Measurements from ENCODE around the gene NPHS1.
"Not testable (repeated sequence)": the region's sequence is repeated elsewhere in the genome, so short reads cannot be mapped to it uniquely, and the experiment has no call there.

The NPHS1 gene

GRCh38 chr19:35801828-35802227 is 50.5 kb downstream of the NPHS1 start:
- no peak overlapping the region for H3K4me3 ChIP-seq (ENCODE audit: low read depth, low read length)
- no peak for DNase-seq (ENCODE audit: low read depth)
- TF ChIP-seq, protein P1, sequence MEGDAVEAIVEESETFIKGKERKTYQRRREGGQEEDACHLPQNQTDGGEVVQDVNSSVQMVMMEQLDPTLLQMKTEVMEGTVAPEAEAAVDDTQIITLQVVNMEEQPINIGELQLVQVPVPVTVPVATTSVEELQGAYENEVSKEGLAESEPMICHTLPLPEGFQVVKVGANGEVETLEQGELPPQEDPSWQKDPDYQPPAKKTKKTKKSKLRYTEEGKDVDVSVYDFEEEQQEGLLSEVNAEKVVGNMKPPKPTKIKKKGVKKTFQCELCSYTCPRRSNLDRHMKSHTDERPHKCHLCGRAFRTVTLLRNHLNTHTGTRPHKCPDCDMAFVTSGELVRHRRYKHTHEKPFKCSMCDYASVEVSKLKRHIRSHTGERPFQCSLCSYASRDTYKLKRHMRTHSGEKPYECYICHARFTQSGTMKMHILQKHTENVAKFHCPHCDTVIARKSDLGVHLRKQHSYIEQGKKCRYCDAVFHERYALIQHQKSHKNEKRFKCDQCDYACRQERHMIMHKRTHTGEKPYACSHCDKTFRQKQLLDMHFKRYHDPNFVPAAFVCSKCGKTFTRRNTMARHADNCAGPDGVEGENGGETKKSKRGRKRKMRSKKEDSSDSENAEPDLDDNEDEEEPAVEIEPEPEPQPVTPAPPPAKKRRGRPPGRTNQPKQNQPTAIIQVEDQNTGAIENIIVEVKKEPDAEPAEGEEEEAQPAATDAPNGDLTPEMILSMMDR (IDR thresholded peaks at IDR 0.05; ENCODE audit: control insufficient read depth, extremely low read depth, insufficient read depth) = no peak

DNA sequence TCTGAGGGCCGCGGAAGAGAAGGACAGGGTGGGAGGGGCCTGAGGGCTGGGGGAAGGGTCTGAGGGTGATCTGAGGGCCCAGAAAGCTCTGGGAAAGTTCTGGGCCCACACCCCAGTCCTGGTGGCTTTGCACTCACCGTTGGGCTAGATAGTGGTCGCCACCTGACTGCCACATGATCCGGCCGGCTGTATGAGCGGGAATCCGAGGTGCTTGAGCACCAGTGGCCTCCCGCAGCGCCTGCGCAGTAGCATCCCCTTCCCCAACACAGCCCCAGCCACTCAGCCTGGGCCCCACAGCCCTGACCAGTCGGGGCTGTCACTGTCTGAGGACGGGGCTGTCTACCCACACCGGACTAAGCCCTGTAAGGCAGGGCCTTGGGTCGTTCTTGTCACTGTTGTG is 54.6 kb downstream of the NPHS1 start:
- no peak for DNase-seq (ENCODE audit: low read depth)
- no peak overlapping the region for H3K4me3 ChIP-seq (ENCODE audit: low read depth, low read length)
- TF ChIP-seq, protein P1 (IDR thresholded peaks at IDR 0.05; ENCODE audit: control insufficient read depth, extremely low read depth, insufficient read depth) = no peak

DNA sequence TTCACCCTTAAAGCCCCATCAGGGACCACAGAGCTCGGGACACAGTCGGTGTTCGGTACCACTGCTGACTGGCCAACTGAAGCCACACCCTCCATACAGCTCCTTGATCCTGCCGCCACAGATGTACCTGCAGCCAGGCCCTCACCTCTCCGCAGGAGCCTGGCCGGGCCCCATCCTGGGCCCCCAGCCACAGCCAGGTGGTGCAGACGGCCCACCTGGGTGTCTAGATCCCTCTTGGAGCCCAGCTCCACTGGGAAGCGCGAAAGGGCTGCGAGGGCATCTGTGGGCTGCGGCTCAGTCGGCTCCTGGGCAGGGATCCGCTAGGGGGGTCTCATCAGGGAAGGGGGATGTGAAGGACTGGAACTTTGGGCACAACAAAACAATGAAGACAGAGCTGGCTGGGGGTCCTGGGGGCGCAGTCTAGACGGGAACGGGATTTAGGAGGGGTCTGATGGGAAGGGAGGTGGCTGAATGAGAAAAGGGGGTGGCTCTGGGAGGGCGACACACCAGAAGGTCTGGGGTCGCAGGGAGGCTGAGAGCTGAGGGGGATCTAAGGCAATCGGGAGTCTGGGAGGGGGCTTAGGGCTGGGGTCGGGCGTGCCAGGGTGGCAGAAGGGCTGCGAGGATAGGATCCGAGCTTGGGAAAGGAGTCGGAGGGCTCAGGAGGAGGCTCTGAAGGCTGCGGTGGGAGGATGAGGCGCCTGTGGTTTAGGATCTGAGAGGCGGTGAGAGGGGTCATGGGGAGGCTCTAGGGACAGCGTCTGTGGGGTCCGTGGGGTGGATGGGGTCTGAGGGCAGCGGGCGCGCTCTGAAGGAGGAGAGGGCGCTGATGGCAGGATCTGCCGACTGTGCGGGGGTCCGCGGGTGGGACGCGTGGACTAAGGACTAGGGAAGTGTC is 55.4 kb downstream of the NPHS1 start:
- H3K4me3 ChIP-seq (ENCODE audit: low read depth, low read length) = no peak overlapping the region
- TF ChIP-seq, protein P1 (IDR thresholded peaks at IDR 0.05; ENCODE audit: control insufficient read depth, extremely low read depth, insufficient read depth) = no peak
- DNase-seq (ENCODE audit: low read depth) = no peak

DNA sequence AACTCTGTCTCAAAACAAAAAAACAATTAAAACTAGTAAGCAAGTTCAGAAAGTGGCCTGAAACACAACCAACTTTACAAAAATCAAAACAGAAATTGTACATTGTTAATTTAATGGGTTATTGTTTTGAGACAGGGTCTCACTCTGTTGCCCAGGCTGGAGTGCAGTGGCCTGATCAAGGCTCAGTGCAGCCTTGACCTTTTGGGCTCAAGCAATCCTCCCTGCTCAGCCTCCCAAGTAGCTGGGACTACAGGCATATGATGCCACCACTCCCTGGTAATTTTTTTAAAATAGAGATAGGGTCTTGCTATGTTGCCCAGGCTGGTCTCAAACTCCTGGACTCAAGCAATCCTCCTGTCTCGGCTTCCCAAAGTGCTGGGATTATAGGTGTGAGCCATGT is 56.7 kb downstream of the NPHS1 start:
- not testable (repeated sequence) for H3K4me3 ChIP-seq (ENCODE audit: low read depth, low read length)

DNA sequence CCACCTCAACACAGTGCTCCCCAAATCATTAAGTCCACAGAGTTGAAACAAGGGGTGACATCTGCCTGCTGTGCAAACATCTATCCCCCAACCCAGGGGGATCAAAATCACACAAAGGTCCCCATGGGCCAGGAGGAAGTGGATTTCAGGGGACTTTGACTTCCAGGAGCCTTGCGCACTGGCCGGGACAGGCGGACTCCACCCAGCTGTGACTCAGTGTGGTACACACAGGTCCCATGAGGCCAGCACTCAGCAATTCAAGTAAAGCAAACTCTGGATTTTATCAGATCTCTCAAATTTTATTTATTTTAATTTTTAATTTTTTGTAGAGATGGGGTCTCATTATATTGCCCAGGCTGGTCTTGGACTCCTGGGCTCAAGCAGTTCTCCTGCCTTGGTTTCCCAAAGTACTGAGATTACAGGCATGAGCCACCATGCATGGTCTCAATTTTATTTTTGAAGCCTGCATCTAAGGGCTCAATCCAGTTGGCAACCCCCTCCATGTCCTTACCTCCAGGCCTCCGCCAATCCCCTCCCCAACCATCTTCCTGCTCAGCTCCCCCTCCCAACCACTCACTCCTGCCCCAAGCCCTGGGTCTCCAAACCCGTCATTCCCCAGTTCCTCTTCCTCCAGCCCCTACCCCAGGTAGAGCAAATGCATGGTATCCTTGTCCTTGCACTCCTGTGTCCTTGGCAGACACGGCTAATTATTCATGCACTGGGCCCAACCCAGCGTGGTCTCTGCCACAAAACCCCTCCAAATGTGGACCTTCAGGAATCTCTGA is 58.7 kb downstream of the NPHS1 start:
- no peak for DNase-seq (ENCODE audit: low read depth)

More for the DNA sequence above, 56.7 kb downstream of the NPHS1 start:
- not testable (repeated sequence) for DNase-seq (ENCODE audit: low read depth)

DNA sequence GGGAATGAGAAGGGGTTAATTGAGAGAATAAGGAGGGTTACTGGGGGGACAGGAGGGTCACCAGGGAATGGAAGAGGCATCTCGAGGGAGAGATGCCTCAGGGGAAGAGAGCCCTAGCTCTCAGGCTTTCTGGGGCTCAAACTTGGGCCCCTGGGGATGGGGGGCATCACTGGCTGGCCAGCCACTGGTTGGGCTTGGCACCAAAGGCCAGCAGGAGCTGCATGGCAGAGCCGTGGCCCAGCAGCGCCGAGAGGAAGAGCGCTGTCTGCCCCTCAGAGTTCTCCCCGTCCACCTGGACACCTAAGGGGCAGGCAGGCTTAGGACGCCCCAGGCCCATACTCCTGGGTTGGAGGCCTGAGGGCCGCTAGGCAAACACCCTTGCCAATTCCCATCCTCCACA is 59.4 kb downstream of the NPHS1 start:
- TF ChIP-seq, protein P1 (IDR thresholded peaks at IDR 0.05; ENCODE audit: control insufficient read depth, extremely low read depth, insufficient read depth) = no peak
- DNase-seq (ENCODE audit: low read depth) = no peak
- no peak overlapping the region for H3K4me3 ChIP-seq (ENCODE audit: low read depth, low read length)

More for the DNA sequence above, 58.7 kb downstream of the NPHS1 start:
- no peak overlapping the region for H3K4me3 ChIP-seq (ENCODE audit: low read depth, low read length)
- TF ChIP-seq, protein P1 (IDR thresholded peaks at IDR 0.05; ENCODE audit: control insufficient read depth, extremely low read depth, insufficient read depth) = no peak

- no peak for DNase-seq (ENCODE audit: low read depth)
- no peak overlapping the region for H3K4me3 ChIP-seq (ENCODE audit: low read depth, low read length)
- TF ChIP-seq, protein P1 (IDR thresholded peaks at IDR 0.05; ENCODE audit: control insufficient read depth, extremely low read depth, insufficient read depth) = no peak
These were observed 60.0 kb downstream of the NPHS1 start for GRCh38 chr19:35792312-35792711.

All from LNCaP clone FGC (cell line).